HG03469 (cell line): ENCODE measurements around the gene MDC1.
"Not testable (repeated sequence)": the region's sequence is repeated elsewhere in the genome, so short reads cannot be mapped to it uniquely, and the experiment has no call there.

Experiments used
- ATAC-seq: cut with Tn5 transposase; IDR thresholded peaks from one replicate; pipeline ENCODE4 v1.9.1; 2021; ENCODE audit warnings: mild to moderate bottlenecking, moderate library complexity, moderate number of reproducible peaks; ENCODE audit not compliant: unreplicated experiment

The MDC1 gene, protein sequence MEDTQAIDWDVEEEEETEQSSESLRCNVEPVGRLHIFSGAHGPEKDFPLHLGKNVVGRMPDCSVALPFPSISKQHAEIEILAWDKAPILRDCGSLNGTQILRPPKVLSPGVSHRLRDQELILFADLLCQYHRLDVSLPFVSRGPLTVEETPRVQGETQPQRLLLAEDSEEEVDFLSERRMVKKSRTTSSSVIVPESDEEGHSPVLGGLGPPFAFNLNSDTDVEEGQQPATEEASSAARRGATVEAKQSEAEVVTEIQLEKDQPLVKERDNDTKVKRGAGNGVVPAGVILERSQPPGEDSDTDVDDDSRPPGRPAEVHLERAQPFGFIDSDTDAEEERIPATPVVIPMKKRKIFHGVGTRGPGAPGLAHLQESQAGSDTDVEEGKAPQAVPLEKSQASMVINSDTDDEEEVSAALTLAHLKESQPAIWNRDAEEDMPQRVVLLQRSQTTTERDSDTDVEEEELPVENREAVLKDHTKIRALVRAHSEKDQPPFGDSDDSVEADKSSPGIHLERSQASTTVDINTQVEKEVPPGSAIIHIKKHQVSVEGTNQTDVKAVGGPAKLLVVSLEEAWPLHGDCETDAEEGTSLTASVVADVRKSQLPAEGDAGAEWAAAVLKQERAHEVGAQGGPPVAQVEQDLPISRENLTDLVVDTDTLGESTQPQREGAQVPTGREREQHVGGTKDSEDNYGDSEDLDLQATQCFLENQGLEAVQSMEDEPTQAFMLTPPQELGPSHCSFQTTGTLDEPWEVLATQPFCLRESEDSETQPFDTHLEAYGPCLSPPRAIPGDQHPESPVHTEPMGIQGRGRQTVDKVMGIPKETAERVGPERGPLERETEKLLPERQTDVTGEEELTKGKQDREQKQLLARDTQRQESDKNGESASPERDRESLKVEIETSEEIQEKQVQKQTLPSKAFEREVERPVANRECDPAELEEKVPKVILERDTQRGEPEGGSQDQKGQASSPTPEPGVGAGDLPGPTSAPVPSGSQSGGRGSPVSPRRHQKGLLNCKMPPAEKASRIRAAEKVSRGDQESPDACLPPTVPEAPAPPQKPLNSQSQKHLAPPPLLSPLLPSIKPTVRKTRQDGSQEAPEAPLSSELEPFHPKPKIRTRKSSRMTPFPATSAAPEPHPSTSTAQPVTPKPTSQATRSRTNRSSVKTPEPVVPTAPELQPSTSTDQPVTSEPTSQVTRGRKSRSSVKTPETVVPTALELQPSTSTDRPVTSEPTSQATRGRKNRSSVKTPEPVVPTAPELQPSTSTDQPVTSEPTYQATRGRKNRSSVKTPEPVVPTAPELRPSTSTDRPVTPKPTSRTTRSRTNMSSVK (N-terminal part only)

DNA sequence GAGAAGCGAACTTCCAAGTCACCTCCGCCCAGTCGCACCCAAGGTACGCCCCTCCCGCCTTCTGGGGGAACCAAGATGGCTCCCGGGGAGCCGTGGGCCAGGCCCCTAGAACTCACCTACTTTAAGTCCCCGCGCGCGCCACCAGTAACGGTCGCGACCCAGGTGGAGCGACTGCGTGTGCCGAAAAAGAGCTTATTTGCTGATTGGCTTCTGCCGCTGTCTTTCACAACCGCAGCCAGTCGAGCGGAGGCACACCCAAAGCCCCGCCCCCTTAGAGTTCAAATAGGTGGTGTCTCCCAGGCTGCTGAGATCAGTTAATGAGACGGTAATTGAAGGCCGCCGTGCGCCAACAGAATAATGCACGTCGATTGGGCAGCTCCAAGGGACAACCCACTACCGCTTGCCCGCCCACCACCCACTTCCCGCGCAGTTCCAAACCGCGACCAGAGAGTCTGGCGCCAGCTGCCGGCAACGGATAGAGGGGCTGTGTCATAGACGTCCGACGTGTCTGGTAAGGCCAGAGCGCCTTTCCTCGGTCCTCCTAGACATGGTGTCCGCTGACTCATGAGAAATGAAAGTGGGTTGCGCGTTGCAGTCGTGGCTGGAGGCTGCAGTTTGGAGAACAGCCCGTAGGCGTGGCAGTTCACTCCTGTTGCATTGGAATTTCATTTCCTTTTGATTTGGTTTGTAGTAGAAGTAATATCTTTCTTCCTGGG, at the start of gene MDC1:
Gene MDC1, minus strand, starts transcription at position 153 of the 716 bp plus-strand sequence. CDS start 2,106 bp downstream, outside the sequence.
- peak; percentile 39 for ATAC-seq

DNA sequence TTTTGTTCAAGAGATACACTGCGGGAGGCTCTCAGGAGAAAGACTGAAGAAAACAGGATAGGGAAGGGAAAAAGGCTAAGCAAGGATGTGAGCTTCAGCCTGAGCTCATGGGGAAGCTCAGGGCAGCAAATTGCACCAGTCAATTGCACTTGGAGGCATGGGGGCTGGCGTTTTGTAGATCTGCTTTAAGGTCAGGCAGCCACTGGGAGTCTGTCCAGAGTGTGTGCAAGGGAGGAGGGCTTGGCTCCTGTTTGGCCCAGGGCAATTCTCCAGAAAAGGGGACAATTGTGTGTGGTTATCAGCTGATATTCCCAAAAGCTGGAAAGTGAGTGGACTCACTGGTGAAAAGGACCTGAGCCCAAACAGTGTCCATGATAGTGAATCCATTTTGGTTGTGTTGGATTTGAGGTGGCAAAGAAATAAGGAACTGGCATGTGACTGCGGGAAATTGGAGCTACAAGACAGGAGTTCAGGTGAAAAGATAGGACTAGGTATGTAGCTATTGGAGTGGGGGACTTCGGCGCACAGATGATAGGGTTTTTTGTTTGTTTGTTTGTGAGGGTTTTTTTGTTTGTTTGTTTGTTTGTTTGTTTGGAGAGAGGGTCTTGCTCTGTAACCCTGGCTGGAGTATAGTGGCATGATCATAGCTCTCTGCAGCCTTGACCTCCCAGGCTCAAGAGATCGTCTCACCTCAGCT, 49.5 kb upstream of the MDC1 start:
- no peak for ATAC-seq

GRCh38 chr6:30765495-30765894, 48.4 kb upstream of the MDC1 start:
- not testable (repeated sequence) for ATAC-seq

DNA sequence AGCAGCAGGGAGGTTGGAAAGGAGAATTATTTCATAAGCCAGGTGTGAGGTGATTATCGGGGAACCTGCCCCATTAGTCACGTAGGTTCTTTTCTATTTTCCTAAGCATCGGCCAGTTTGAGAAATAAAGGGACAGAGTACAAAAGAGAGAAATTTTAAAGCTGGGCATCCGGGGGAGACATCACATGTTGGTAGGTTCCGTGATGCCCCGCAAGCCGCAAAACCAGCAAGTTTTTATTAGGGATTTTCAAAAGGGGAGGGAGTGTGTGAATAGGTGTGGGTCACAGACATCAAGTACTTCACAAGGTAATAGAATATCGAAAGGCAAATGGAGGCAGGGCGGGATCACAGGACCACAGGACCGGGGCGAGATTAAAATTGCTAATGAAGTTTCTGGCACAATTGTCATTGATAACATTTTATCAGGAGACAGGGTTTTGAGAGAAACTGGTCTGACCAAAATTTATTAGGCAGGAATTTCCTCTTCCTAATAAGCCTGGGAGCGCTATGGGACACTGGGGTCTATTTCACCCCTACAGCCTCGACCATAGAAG, 47.5 kb upstream of the MDC1 start:
- ATAC-seq: not testable (repeated sequence)

- no peak for ATAC-seq
Observed at GRCh38 chr6:30763618-30764489, 46.8 kb upstream of the MDC1 start.

- no peak for ATAC-seq
Observed at GRCh38 chr6:30763155-30763617, 46.1 kb upstream of the MDC1 start.

DNA sequence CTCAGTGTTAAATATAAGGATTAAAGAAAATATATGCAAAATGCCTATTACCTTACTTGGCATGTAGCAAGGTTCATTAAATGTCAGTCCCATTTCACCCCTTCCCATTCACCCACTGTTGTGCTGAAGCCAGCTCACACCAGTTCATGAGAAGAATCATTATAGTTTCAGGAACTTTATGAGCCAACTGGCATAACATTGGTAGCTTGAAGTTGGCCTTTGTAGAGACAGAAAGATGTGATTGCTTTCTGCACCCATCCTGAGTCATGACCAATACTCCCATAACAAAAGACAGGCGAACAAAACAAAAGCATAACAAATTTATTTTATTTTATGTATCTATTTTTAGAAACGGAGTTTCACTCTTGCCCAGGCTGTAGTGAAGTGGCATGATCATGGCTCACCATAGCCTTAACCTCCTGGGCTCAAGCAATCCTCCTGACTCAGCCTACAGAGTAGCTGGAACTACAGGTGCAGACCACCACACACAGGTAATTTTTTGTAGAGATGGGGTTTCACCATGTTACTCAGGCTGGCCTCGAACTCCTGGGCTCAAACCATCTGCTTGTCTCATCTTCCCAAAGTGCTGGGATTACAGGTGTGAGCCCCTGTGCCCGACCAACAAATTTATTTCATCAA, 44.8 kb upstream of the MDC1 start:
- no peak for ATAC-seq

DNA sequence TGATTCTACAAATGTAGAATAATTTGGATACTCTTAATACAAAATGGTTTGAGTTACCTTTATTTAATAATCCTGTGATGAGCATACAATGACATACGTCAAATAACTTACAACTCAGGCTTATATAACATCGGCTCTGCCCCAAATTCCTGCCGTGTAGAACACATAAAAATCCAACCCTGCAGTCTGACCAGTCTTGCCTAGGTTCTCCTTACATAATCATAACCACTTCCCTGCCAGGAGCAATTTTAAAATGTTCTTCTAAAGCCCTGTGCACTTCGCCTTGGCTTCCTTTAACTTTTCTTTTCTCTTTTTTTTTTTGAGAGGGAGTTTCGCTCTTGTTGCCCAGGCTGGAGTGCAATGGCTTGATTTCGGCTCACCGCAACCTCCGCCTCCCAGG, 43.5 kb upstream of the MDC1 start:
- ATAC-seq: no peak

DNA sequence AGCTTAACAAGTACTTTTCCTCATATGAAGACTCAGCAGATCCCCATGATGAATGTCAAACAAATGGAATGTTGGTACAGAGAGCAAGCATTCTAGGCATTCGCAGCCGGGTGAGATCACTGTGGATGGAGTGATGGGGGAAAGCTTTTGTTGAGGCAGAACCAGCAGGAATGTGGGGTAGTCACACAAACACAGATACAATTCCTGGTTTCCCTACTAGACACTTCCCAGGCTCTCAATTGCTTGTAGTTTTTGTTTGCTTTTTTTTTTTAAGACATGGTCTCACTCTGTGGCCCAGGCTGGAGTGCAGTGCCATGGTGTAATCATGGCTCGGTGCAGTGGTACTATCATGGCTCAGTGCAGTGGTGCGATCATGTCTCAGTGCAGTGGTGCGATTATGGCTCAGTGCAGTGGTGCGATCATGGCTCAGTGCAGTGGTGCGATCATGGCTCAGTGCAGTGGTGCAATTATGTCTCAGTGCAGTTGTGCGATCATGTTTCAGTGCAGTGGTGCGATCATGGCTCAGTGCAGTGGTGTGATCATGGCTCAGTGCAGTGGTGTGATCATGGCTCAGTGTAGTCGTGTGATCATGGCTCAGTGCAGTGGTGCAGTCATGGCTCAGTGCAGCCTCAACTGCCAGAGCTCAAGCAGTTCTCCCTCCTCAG, 42.6 kb upstream of the MDC1 start:
- ATAC-seq: no peak

DNA sequence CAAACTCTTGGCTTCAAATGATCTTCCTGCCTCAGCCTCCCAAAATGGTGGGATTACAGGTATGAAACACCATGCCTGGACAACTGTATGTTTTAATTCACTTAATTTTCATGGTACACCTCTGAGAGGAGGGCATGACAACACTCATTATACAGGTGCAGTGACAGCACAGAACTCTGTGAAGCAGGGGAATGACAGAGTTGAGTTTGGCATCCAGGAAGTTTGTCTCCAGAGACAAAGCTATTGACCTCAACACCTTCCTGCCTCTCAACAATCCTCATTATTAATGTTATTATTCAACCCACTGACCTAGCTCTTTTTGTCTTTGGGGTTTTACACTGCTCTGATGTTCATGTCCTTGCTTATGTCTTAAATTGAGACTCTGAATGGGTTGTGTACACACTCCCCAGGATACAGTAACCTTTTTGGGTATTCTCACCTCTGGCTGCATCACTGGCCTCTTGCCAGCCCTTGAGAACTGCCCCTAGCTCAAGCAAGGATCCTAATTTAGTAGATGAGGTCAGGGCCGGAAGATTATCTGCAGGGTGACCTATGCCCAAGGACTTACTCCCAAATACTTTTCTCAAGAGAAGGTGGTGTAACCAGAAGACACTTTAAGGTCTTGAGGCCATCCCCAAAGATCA, 40.3 kb upstream of the MDC1 start:
- ATAC-seq: no peak

DNA sequence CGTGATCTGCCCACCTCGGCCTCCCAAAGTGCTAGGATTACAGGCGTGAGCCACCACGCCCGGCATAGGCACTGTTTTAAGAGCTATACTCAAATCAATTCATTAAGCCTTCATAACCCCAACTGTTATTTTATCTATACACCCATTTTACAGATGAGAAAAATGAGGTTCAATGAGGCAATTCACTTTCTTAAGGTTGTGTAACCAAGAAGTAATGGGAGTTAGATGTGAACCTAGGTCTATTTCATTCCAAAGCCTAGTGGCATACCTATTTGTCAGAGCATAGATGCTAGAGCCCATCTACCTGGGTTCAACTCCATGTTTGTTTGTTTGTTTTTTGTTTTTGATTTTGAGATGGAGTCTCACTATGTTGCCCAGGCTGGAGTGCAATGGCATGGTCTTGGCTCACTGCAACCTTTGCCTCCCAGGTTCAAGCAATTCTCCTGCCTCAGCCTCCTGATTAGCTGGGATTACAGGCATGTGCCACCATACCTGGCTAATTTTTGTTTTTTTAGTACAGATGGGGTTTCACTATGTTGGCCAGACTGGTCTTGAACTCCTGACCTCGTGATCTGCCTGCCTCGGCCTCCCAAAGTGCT, 39.4 kb upstream of the MDC1 start:
- ATAC-seq: not testable (repeated sequence)

DNA sequence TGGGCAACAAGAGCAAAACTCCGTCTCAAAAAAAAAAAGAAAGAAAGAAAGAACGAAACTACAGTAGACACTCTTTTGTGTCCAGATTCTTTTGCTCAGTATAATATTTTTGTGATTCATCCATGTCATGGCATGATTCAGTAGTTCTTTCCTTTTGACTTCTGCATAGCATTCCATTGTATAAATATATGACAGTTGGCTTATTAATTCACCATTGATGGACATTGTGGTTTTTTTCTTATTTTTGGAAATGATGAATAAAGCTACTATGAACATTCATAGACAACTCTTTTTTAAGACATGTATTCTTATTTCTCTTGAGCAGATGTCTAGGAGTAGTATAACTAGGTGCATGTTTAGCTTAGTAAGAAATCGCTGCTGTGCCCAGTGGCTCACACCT, 37.5 kb upstream of the MDC1 start:
- no peak for ATAC-seq

- no peak for ATAC-seq
Observed at GRCh38 chr6:30752157-30752927, 35.3 kb upstream of the MDC1 start.

DNA sequence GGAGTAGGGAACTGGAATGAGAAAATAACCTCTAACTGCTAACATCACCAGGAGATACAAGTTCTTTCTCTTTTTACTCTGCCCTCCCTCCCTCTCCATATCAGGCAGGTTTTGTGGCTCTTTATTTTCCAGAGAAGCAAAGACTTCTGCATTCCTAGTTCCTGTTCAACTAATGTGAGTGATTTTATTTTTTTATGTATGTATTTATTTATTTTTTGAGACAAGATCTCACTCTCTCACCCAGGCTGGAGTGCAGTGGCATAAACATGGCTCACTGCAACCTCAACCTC, 33.2 kb upstream of the MDC1 start:
- no peak for ATAC-seq

GRCh38 chr6:30749554-30750378, 32.7 kb upstream of the MDC1 start:
- no peak for ATAC-seq
